ENCODE results near the gene FAM43B.

Gene FAM43B

GRCh38 chr1:20551161-20551560 is 1.2 kb upstream of the FAM43B start:
- DNase-seq (ENCODE audit: low spot score), result no peak

- peak; percentile 32 for DNase-seq (ENCODE audit: low spot score)
Observed at GRCh38 chr1:20552728-20553445, 514 bp downstream of the FAM43B start.

GRCh38 chr1:20555025-20555757 is 2.8 kb downstream of the FAM43B start:
- peak; percentile 55 for DNase-seq (ENCODE audit: low spot score)

GRCh38 chr1:20555758-20556120 is 3.4 kb downstream of the FAM43B start:
- DNase-seq (ENCODE audit: low spot score), result no peak

GRCh38 chr1:20558191-20558590 is 5.8 kb downstream of the FAM43B start:
- no peak for DNase-seq (ENCODE audit: low spot score)

- DNase-seq (ENCODE audit: low spot score), result no peak
Observed at GRCh38 chr1:20560966-20561365, 8.6 kb downstream of the FAM43B start.

- DNase-seq (ENCODE audit: low spot score), result no peak
Observed at GRCh38 chr1:20565234-20565633, 12.9 kb downstream of the FAM43B start.

- no peak for DNase-seq (ENCODE audit: low spot score)
Observed at GRCh38 chr1:20569523-20570098, 17.2 kb downstream of the FAM43B start.

- DNase-seq (ENCODE audit: low spot score), result no peak
Observed at GRCh38 chr1:20571427-20571826, 19.1 kb downstream of the FAM43B start.

- no peak for DNase-seq (ENCODE audit: low spot score)
Observed at GRCh38 chr1:20573987-20574386, 21.6 kb downstream of the FAM43B start.

- DNase-seq (ENCODE audit: low spot score), result peak; percentile 64
Observed at GRCh38 chr1:20574686-20575540, 22.5 kb downstream of the FAM43B start.

GRCh38 chr1:20575541-20576336 is 23.4 kb downstream of the FAM43B start:
- no peak for DNase-seq (ENCODE audit: low spot score)

GRCh38 chr1:20578062-20578461 is 25.7 kb downstream of the FAM43B start:
- DNase-seq (ENCODE audit: low spot score), result no peak

- DNase-seq (ENCODE audit: low spot score), result no peak
Observed at GRCh38 chr1:20578721-20579395, 26.5 kb downstream of the FAM43B start.

- DNase-seq (ENCODE audit: low spot score), result no peak
Observed at GRCh38 chr1:20584890-20585289, 32.5 kb downstream of the FAM43B start.

GRCh38 chr1:20586953-20587660 is 34.7 kb downstream of the FAM43B start:
- no peak for DNase-seq (ENCODE audit: low spot score)

GRCh38 chr1:20587661-20588053 is 35.3 kb downstream of the FAM43B start:
- DNase-seq (ENCODE audit: low spot score), result no peak

GRCh38 chr1:20588634-20589225 is 36.4 kb downstream of the FAM43B start, which contains the start of gene CDA:
Gene CDA, plus strand, starts transcription at chr1:20589097. Its CDS starts 33 bp downstream, at chr1:20589130.
- DNase-seq (ENCODE audit: low spot score), result no peak

All from cerebellar cortex (tissue), 1 donor.